Measurements from ENCODE around the gene KDM4B.
"Not testable (repeated sequence)": the region's sequence is repeated elsewhere in the genome, so short reads cannot be mapped to it uniquely, and the experiment has no call there.

Gene KDM4B

GRCh38 chr19:4968462-4969291, at the start of gene KDM4B:
Gene KDM4B, plus strand, starts transcription at chr19:4969113. Its CDS starts 63,778 bp downstream, at chr19:5032891.
- peak; percentile 99 for DNase-seq

- no peak for DNase-seq
Measured at GRCh38 chr19:4922530-4923275, 46.2 kb upstream of the KDM4B start.

GRCh38 chr19:4923276-4923747, 45.6 kb upstream of the KDM4B start:
- DNase-seq = no peak

- no peak for DNase-seq
Measured at GRCh38 chr19:4929186-4929585, 39.7 kb upstream of the KDM4B start.

DNA sequence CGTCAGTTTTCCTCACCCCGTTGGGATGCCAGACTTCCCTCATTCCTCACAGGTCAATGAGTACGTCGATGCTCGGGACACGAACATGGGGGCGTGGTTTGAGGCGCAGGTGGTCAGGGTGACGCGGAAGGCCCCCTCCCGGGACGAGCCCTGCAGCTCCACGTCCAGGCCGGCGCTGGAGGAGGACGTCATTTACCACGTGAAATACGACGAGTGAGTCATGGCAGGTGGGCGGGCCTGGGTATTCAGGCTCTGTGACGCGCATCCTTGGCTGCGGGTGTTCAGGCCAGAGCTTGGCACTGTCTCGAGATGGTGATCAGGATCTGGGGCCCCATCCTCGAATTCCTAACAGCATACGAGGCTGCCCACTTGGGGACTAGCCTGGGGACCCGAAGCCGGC, 38.2 kb upstream of the KDM4B start:
- no peak for DNase-seq

GRCh38 chr19:4932711-4933110, 36.2 kb upstream of the KDM4B start:
- no peak for DNase-seq

GRCh38 chr19:4933528-4933927, 35.4 kb upstream of the KDM4B start:
- no peak for DNase-seq

- no peak for DNase-seq
Measured at GRCh38 chr19:4935444-4935843, 33.5 kb upstream of the KDM4B start.

DNA sequence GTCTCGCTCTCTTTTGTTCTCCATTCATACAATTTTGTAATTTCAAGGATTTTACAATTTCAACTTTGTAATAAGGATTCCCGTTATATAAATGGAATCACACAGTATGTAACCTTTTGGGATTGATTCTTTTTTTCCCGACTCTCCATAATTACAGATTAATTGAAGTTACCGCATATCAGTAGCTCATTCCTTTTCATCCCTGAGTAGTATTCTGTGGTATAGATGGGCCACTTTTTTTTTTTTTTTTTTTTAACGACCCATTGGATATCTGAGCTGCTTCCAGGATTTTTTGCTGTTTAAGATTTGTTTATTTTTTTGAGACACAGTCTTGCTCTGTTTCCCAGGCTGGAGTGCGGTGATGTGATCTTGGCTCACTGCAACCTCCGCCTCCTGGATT, 31.9 kb upstream of the KDM4B start:
- no peak for DNase-seq

- DNase-seq = not testable (repeated sequence)
Measured at GRCh38 chr19:4938461-4938860, 30.5 kb upstream of the KDM4B start.

DNA sequence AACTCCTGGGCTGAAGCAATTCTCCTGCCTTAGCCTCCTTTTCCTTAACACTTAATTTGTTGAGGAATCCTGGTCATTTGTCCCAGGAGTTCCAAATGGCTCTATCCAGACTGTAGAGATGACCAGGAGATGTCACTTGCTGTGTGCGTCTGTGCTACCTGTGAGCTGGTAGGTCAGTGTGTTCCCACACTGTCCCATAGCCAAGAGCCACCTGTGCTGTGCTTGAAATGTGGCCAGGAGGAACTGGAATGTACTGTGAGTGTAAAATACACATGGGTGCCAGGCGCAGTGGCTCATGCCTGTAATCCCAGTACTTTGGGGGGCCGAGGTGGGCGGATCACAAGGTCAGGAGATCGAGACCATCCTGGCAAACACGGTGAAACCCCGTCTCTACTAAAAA, 29.4 kb upstream of the KDM4B start:
- no peak for DNase-seq

- DNase-seq = not testable (repeated sequence)
Measured at GRCh38 chr19:4941638-4942169, 27.2 kb upstream of the KDM4B start.

GRCh38 chr19:4950650-4951049, 18.3 kb upstream of the KDM4B start:
- DNase-seq = not testable (repeated sequence)

- no peak for DNase-seq
Measured at GRCh38 chr19:4951656-4952055, 17.3 kb upstream of the KDM4B start.

- no peak for DNase-seq
Measured at GRCh38 chr19:4952945-4953344, 16.0 kb upstream of the KDM4B start.

- DNase-seq = not testable (repeated sequence)
Measured at GRCh38 chr19:4954320-4955149, 14.4 kb upstream of the KDM4B start.

DNA sequence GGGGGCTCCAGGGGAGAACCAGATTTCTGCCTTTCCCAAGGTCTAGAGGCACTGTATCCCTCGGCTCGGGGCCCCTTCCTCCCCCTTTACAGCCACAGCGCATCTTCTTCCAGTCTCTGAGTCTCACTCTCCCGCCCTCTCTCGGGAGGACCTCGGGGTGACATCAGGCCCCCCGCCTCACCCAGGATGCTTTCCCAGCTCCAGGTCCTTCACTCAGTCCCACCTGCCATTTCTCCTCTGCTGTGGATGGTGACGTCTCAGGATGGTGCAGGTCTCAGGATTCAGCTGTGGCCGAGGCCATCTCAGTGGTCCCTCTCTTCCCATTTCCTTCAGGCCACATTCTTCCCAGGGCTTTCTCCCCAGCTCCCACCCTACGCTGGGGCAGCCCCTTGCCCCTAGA, 13.6 kb upstream of the KDM4B start:
- DNase-seq = no peak

DNA sequence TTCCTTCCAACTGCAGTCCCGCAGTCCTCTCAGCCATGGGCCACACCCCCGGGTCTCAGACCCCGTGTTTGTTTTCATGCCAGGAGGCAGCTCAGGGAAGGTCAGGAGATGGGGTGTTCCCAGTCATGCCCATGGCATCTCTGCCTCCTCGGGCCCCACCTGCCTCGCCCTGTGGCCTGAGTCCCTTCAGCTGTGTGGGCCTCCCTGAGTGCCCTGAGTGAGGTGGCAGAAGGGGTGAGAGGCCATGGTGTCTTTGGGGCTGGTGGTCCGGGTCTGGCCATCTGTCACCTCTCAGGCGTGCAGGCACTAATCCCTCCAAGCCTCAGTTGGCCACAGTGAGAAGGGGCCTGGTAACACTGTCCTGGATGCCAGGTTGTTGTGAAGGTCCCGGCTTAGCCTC, 10.9 kb upstream of the KDM4B start:
- no peak for DNase-seq

DNA sequence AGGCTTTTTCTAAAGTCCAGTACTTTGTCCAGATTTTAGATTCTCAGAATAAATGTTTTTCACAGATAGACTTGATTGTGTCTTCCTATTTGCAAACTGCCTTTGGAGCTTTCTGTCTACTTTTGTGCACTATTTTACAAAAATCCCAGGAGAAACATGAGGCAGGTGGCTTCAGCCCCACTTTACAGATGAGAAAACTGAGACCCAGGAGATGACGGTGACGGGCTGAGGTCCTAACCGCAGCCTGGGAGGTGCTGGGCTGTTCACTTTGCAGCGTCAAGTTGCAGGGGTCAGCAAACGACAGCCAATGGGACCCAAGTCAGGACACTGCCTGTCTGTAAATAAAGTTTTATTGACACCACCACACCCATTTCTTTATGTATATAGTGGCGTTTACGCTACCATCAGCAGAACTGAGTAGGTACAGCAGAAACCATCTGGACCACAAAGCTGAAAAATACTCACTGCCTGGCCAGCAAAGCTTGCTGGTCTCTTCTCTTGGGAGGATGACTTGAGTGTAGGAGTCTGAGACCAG, 6.8 kb upstream of the KDM4B start:
- no peak for DNase-seq

GRCh38 chr19:4965061-4965460, 3.9 kb upstream of the KDM4B start:
- no peak for DNase-seq

DNA sequence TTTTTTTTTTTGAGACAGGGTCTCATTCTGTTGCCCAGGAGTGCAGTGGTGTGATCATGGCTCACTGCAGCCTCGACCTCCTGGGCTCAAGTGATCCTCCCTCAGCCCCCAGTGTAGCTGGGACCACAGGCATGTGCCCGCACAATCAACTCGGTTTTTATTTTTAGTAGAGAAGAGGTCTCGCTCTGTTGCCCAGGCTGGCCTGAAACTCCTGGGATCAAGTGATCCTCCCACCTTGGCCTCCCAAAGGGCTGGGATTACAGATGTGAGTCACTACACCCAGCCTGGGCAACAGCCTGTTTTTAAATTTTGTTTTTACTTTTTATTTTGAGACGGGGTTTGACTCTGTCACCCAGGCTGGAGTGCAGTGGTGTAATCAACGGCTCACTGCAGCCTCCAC, 2.3 kb upstream of the KDM4B start:
- no peak for DNase-seq

DNA sequence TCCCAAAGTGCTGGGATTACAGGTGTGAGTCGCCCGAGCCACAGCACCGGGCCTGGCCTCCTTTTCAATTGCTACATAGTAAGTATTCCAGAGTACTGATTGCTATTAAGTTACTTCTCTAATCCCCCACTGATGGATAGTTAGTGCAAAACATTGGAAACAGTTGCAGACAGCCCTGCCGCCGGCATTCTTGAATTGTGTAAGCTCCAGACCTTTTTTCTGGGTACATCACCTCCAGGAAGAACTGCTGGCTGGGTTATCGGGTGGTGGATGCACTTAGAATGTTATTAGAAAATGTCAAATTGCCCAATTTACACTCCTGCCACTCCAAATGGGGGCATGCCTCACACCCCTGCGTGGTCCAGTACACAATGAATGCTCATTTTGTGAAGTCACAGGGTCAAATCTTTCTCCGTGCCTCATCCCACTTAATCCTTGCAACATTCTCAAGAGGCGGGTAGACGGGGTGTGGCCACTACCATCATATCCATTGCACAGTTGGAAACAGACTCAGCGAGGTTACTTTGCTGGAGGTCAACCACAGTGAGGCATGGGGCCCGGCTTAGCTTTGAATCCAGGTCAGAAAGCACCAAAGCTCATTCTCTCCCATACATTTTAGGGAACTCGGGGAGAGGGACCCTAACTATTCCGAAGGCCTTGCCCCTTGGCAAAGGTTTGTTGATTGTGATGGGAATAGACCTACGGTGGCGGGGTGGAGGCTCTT, 1.0 kb upstream of the KDM4B start:
- no peak for DNase-seq
